A549 (cell line): Measurements from ENCODE around the gene RABGAP1L.

ENCODE experiments used
- BHLHE40 ChIP-seq: IDR thresholded peaks from 2 replicates; pipeline ENCODE4 v1.6.1; 2012; ENCODE audit warnings: low read depth, low read length, inconsistent platforms
- CTCF ChIP-seq: fragments of >200 bp; sonication (Bioruptor Twin); formaldehyde crosslinking; IDR thresholded peaks from 3 replicates; pipeline ENCODE4 v1.5.1; 2016
- HMGXB4 ChIP-seq: fragments of 250-450 bp; sonication (Bioruptor Pico); IDR thresholded peaks from 2 replicates; pipeline ENCODE4 v1.5.0; 2021; ENCODE audit warnings: mild to moderate bottlenecking, moderate library complexity, borderline replicate concordance
- POLR2A ChIP-seq: IDR thresholded peaks from 2 replicates; pipeline ENCODE4 v1.6.1; 2012; ENCODE audit warnings: mild to moderate bottlenecking, low read length
- RCOR1 ChIP-seq: fragments of 150-350 bp; IDR thresholded peaks from 2 replicates; pipeline ENCODE4 v1.6.1; 2014; ENCODE audit warnings: antibody characterized with exemption, low read length, low read depth
- TF ChIP-seq, protein P1 (sequence below): IDR thresholded peaks from 2 replicates; pipeline ENCODE4 v1.6.1; 2012

- TF ChIP-seq, protein P1, sequence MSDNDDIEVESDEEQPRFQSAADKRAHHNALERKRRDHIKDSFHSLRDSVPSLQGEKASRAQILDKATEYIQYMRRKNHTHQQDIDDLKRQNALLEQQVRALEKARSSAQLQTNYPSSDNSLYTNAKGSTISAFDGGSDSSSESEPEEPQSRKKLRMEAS, result no peak
- no peak for TF ChIP-seq HMGXB4 (CRISPR knock-in tag)
- TF ChIP-seq BHLHE40, result no peak
- no peak for TF ChIP-seq POLR2A
- TF ChIP-seq RCOR1, result no peak
- TF ChIP-seq CTCF, result no peak
Measured at GRCh38 chr1:174309490-174309889, 150.2 kb downstream of the RABGAP1L start.
